GM18526 (cell line): ENCODE measurements around the gene TPP1.
A peak's percentile ranks its signal among the peaks of the same experiment; 100 is the strongest.

Source experiments
- POLR2A ChIP-seq: IDR thresholded peaks from 3 replicates; pipeline ENCODE4 v1.6.1; 2011; ENCODE audit not compliant: insufficient read length; ENCODE audit errors: extremely low read depth

Gene TPP1

DNA sequence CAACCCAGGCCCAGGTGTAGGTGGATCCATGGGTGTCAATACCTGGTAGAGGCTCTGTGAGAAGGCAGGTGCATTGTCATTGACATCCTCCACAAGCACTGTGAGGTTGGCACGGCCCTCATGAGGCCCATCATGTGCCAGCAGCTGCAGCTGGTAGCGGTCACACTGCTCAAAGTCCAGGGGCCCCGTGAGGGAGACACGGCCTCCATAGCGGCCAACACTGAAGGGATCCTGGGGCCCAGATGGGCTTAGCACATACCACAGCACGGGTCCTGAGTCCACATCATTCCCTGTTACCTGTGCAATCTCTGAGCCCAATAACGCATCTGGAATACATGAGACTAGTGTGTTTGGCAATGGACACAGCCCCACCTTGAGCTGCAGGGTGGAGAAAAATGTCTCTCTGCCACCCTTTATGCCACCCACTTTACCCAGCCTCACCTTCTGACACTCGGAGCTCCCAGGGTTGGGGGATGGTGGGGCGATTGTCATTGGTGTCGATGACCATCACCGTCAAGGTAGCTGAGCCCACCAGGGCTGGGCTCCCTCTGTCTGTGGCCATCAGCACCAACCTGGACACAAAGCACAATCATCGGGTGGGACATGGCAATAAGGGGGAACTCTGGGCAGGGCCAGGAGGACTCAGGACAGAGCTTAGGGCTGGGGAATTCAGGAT lies 6.1 kb upstream of the TPP1 start:
- TF ChIP-seq POLR2A: no peak

DNA sequence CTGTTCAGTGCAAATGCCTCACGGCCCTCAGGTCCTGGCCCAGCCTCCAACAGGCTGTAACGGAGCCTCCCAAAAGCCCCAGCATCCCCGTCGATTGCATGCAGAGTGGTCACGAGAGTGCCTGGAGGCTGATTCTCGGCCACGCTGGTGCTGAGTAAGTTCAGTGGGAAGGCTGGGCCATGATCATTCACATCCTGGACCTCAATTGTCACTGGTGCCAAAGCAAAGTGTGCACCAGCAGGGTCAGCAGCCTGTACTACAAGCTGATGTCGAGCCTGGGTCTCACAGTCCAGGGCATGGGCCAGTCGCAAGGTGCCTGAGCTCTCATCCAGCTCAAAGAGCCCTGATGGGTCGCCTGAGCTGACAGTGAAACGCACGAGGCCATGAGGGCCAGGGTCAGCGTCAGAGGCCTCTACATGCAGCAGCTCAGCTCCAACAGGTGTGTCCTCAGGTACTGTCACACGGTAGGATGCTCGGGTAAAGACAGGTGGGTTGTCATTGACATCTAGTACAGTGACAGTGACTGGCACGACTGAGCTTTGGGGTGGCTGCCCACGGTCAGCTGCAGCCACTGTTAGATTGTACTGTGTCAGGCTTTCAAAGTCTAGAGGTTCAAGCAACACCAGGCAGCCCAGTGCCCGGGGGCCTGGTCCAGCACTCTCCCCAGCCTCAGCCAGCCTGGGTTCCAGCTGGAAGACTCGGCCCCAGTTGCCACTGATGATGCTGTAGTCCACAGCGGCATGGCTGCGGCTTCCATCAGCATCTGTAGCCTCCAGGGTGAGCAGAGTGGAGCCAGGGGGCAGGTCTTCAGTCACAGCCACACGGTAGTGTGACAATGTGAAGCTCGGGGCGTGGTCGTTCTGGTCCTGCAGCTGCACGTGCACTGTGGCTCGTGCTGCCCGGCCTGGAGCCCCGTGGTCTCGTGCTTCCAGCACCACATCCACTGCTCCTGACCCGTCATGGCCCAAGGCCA lies 4.5 kb upstream of the TPP1 start:
- TF ChIP-seq POLR2A: no peak

DNA sequence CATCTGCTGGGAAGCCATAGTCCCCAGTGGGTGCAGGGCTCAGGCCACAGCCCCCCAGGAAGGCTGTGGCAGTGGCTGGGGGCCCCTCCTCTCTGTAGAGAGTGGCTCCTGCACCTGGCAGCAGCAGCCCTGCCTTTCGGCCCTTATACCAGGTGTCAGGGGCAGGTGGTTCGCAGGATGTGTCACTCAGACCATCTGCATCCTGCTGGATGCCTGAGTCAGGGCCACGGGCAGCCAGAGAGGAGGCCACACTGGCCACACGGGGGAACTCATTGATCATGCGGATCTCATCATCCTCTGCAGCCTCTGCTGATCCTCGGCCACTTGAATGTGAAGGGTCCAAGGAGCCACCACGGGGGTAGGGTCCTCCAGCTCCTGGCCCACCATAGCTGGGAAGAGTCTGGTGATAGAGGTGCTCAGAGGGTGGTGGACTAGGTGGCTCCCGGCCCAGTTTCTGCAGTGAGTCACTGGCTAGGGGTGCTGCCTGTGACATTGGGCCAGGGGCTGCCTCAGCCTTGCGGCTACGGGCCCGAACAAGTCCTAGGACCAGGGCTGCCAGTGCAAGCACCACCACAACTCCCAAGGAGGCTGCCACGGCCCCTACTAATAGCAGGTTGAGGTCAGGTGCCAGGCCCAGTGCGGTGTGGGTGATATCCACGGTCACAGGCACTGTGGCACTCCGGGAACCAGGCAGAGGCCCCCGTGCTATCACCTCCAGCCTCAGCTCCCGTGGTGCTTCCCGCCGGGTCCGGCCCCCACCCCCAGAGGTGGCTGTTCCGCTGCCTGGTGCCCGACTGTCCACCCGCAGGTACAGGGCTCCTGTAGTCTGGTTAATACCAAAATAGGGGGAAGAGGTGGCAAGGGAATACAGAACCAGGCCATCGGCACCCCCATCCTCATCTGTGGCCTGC lies 3.3 kb upstream of the TPP1 start:
- TF ChIP-seq POLR2A: no peak

DNA sequence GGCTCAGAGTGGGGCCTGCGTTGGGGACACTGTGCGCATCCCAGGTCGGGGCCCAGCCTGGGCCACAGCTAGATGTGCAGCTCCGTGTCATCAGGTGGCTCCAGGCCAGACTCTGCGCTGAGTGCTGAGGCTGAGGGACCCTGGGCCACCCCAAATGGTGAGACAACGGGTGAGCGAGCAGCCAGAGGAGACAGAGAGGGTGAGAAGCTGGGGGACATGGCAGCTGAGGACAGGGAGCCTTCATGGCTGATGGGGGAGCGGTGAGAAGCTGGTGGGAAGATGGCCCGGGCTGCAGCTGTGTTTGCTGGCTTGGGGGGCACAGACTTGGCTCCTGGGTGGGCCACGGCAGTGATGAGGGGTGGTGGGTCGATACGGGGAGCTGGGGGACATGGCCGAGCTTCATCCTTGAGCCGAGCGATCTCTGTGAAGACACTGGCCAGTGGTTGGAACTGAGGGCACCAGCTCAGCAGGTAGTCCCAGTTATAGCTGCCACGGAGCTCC lies 2.5 kb upstream of the TPP1 start:
- TF ChIP-seq POLR2A: no peak

DNA sequence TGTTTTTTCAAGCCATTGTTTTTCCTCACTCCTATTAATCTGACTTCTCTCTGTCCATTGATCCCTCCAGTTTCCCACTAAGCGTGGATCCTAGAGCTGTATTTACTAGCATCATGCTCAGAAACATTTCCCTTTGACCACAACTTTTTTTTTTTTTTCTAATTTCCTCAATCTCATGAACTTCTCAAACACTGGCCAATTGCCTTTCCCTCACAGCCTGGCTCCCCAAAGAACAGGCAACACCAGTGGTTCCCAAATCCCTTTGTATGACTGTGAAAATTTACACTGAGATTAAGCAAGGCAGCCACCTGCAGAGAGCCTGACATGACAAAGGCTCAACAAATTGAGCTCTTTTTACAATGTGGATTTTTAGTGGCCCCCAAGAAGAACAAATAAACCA lies 1.4 kb upstream of the TPP1 start:
- no peak for TF ChIP-seq POLR2A

DNA sequence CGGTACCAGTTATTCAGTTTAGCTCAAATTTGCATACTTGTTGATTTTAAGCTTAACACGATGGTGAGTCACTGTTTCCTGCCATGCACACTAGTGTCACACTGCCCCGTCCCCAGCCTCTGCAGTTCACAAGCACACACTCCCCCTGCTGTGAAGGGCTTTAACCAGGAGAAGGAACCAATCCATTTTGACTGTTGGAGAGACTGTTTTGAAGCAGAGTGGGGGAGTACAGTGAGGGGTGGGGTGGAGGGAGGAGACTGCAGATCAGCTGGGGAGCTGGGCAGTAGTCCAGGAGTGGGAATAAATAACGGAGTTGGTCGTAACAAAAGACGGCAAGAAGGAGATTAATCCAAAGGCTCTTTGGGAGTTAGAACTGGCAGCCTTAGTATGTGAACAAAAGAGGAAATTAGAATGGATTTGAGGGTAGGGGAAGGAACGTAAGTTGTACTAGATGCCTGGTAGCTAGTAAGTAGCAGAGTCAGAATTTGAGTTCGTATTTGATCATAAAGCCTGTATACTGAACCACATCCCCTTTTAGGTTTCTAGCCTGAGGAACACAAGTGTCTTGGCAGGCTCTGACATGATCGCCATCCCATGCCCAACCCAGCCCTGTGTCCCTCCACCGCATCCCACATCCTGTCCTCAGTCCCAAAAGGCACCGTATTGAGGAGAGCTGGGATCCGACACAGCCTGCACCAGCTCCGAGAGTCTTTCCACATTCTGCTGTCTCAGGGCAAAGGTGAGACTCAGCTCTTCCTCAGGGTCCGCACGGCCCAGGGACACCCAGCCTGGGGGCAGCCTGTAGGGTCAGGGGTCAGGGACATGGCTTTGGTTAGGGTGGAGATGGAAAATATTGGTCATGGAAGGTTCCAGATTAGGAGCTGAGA lies 862 bp downstream of the TPP1 start:
- TF ChIP-seq POLR2A: no peak

DNA sequence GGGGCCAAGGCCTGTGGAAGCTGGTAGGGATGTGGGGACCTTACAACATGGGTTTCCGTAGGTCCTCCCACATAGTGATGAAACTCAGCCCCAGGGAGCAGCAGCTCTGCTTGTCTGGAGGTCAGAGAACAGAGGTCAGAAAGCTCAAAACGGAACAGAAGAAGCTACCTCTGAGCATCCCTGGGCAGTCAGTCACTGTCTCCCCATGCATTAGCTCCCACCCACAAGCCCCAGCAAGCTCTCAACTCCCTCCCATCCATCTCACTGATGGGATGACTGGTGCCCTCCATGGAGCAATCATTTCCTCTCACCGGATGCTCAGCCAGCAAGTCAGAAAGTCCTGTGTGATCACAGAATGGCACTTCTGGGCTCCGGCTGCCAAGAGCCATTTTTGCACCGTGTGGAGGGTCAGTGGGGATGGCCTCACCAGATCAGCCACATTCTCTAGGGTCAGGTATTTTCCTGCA lies 1.9 kb downstream of the TPP1 start:
- no peak for TF ChIP-seq POLR2A

DNA sequence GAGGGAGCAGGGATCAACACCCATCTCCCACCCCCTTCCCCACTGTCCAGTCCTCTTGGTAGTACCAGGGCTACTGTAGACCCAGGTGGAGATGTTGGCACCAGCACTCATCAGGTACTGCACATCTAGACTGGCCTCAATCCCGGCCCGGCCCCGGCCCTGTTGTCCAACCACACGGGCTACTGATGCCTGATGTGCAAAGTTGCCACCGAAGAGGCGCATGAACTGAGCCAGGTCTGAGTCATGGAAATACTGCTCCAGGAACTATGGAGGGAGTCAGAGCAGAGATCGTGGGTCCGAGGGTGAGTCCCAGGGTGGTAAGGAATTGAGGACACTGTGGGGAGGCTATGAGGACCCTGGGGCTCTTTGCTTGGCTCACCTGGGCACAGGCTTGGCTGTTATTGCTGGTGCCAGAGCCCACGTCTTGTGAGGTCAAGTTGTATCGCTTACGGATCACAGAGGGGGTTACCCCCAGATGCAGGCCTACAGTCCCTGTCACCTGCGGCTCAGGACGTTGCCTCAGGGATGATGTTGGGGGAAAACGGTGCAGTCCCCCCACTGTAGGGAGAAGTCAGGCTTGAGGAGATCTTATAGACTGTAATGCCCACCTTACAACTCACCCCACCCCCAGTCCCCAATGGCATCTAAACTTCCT lies 2.5 kb downstream of the TPP1 start:
- no peak for TF ChIP-seq POLR2A

DNA sequence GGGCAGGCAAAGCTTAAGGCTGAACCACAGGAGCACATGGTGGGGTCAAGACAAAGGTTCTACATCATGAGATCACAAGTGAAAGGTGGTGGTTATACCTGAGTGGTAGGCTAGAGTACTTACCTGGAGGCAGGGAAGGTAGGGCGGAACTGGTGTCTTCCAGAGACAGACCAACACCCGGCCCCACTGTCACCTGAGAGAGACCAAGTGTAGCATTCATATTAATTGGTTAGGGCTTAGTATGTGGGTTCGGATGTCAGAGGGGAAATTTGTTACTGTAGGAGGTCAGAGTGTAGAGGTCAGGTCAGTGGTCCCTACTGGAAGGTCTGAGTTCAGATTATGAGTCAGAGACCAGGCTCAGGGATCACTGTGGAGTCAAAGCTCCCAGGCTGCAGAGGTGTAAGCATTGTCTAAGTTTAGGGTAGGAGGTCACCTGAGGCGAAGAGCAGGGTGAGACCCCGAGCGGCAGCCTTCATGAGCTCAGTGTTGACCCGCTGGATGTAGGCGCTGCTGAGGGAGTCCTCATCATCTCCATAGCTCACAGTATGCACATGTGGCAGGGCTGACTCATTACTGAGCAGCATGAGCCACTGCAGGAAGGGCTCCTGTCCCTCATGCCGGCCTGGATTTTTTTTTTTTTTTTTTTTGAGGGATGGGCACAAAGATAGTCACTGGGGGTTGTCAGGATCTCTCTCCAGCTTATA lies 3.2 kb downstream of the TPP1 start:
- no peak for TF ChIP-seq POLR2A

DNA sequence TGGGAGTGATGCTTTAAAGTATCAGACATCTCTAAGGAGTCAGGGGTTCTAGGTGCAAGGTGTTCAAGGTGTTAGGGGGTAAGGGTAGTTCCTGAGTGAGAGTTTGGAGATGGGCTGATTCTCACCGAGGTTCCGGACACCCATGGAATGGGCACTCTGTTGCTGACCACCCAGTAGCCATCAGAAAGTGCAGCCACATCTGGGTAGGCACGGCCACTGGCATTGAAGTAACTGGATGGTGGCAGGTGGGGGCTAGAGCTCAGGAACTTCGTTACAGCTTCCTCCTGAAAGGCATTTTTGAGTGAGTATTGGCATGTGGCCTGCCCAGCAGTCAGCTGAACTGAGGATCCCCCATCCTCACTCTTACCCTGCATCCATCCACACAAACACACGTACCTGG lies 4.2 kb downstream of the TPP1 start:
- TF ChIP-seq POLR2A: no peak

DNA sequence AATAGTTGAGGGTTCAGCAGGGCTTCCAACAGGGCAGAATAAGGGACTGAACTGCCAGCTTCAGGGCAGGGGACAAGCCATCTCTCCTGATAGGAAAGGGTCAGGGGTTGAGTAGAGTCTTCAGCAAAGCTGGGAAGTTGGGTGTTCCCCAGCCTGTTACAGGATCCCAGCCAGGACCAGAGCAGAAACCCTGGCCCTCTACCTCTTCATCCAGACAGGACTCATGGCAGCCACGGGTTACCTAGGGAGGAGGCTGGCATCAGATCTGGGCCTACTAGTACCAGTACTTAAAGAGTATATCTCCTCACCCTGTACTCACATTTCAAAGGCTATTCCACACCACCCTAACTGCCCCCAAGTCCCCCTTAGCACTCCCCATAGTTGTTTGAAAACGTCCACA lies 4.8 kb downstream of the TPP1 start:
- TF ChIP-seq POLR2A: no peak

DNA sequence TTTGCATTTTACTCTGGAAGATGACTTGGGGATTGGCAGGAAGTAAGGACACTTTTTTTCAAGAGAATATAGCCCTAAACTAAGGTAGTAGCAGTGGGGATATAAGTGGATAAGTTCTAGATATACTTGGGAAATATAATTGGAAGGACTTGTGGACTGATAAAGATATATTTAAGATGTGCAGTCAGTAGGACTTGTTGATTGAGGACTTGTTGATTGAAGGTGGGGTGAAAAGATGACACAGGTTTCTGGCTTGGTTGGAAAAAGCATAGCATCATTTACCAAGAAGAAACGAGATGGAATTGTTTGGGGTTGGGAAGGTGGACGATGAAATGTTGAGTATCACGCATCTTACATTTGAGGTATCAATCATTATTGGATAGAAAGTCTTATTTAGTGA lies 5.7 kb downstream of the TPP1 start:
- TF ChIP-seq POLR2A: no peak

DNA sequence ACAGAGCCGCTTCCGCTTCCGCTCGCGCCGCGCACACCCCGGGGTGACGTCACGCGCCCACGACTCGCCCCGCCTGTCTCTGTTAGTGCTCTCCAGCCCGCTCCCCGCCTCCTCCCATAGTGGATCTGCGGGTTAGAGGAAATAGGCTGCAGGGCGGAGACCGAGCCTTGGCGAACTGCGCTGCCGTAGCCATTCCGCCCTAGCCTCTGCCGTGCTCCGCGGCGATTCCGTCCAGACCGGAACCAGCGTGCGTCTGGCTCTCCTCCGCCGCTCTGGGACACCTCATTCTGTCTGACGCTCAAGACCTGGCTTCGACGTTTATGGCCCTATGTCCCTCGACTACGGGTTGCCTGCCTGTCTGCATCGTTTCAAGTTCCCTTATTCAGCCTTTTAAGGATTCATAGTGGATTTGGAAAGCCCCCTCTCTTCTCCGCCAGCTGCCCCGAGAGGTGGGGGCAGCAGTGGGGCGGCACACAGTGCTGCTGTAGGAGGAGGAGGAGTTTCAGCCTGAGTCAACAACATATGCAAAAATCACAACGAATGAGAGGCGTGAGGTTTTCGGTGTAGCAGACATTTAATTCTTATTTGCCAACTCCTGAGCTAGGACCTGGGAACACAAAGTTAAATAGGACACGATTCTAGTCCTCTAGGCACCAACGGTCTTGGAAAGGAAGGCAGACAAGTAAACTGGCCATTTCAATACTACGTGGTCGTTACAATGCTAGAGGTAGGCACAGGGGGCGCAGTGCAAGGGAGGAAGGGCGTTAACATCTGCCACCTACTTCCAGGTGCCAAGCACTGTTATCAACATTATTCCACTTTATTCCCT lies 6.8 kb downstream of the TPP1 start, which contains the start of gene TAF10:
Gene TAF10, minus strand, starts transcription at position 4 of the 829 bp plus-strand sequence. CDS start 27 bp downstream, outside the sequence.
- peak; percentile 78 for TF ChIP-seq POLR2A

DNA sequence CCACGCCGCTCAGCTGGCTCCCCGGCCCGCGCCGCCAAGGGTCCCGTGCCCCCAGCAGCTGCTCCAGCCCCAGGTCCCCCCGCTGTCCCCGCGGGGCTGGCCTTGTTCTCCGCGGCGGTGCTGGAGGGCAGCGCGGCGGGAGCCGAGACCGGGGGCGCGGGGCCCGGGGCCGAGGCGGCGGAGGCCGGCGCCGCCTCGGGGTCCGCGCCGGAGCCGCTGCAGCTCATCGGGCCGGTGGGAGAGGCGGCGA lies 7.3 kb downstream of the TPP1 start:
- TF ChIP-seq POLR2A: no peak
